Calu3 (cell line): Measurements from ENCODE around the gene NGEF. TPM values are rescaled to one million over a fixed set of nuclear protein-coding genes. Genes with fewer than 3 reads are reported as not detected.

ENCODE experiments used
- BruUV-seq: library from RNA; stranded (reverse); fragments of 400-500 nt; replicated peaks from 2 replicates; lab custom pipeline; 2021; lab: Mats Ljungman, UMichigan
- CTCF ChIA-PET: fragments of 300-600 bp; sonication (Branson Sonifier 250); formaldehyde crosslinking; loops from one replicate; lab custom pipeline; 2022; ENCODE audit warnings: antibody characterized with exemption; lab: Charles Lee
- DNase-seq: peaks from one replicate; pipeline ENCODE4 v3.0.0; 2022
- H3K27ac Mint-ChIP-seq: one replicate; pipeline ENCODE4 v1.8.0; 2022; ENCODE audit warnings: mixed read lengths; ENCODE audit not compliant: unreplicated experiment
- H3K27me3 Mint-ChIP-seq: one replicate; pipeline ENCODE4 v1.8.0; 2022; ENCODE audit warnings: mixed read lengths; ENCODE audit not compliant: unreplicated experiment
- H3K36me3 Mint-ChIP-seq: one replicate; pipeline ENCODE4 v1.8.0; 2022; ENCODE audit warnings: mild to moderate bottlenecking, moderate library complexity, mixed read lengths; ENCODE audit not compliant: insufficient read depth, unreplicated experiment
- H3K4me1 Mint-ChIP-seq: one replicate; pipeline ENCODE4 v1.8.0; 2022; ENCODE audit warnings: mild to moderate bottlenecking, low read depth, mixed read lengths; ENCODE audit not compliant: unreplicated experiment
- H3K4me3 Mint-ChIP-seq: one replicate; pipeline ENCODE4 v1.8.0; 2022; ENCODE audit warnings: mild to moderate bottlenecking, low read depth, moderate library complexity, mixed read lengths; ENCODE audit not compliant: unreplicated experiment
- H3K9me3 Mint-ChIP-seq: one replicate; pipeline ENCODE4 v1.8.0; 2022; ENCODE audit warnings: low read depth, mixed read lengths; ENCODE audit not compliant: unreplicated experiment
- CTCF ChIP-seq: fragments of 200-600 bp; IDR thresholded peaks from one replicate; pipeline ENCODE4 v1.8.0; 2022; ENCODE audit warnings: antibody characterized with exemption; ENCODE audit not compliant: unreplicated experiment
- intact Hi-C: fragments of 100-400 bp; cut with micrococcal nuclease; formaldehyde crosslinking; loops from one replicate; pipeline ENCODE4 v1.10.0; 2022; ENCODE audit not compliant: unreplicated experiment
- total RNA-seq: library from RNA; stranded (reverse); gene quantifications from 2 replicates; pipeline ENCODE4 v1.2.3, GENCODE V29; 2022

NGEF gene
- total RNA-seq, 1 experiment from 2014 or later, result 1.7 TPM

- CTCF ChIA-PET, result interaction anchor here (0.5 kb wide), 1 partner anchor 435 kb away, joined by 3 read pairs; no protein-coding TSS in a partner anchor
- TF ChIP-seq CTCF, result no peak
- Mint-ChIP-seq H3K4me1 (no peaks in the 10 kb centered on the region), H3K4me3 (no peak overlapping the region), H3K27ac (no peak overlapping the region), H3K9me3 (peaks cover 3% of the 10 kb centered on the region), H3K27me3 (peaks cover 61% of the 10 kb centered on the region), H3K36me3 (no peaks in the 10 kb centered on the region)
- intact Hi-C loops, result no loop called here
- DNase-seq, result no peak
- no TSS peak for BruUV-seq
These were observed 27.5 kb upstream of the NGEF start for GRCh38 chr2:233040571-233040970.

GRCh38 chr2:233039846-233040530, 26.9 kb upstream of the NGEF start:
- Mint-ChIP-seq H3K36me3 (no peaks in the 10 kb centered on the region), H3K4me1 (no peaks in the 10 kb centered on the region), H3K27ac (no peak overlapping the region), H3K9me3 (peaks cover 3% of the 10 kb centered on the region), H3K27me3 (peaks cover 55% of the 10 kb centered on the region), H3K4me3 (no peak overlapping the region)
- intact Hi-C loops, result no loop called here
- CTCF ChIA-PET, result interaction anchor here (0.5 kb wide), 1 partner anchor 434 kb away, joined by 3 read pairs; no protein-coding TSS in a partner anchor
- BruUV-seq, result no TSS peak
- no peak for TF ChIP-seq CTCF
- no peak for DNase-seq

- no TSS peak for BruUV-seq
- no peaks in the 10 kb centered on the region for H3K36me3 Mint-ChIP-seq
- no peak overlapping the region for H3K27ac Mint-ChIP-seq
- no peaks in the 10 kb centered on the region for H3K4me1 Mint-ChIP-seq
- no peak for DNase-seq
- no peak overlapping the region for H3K4me3 Mint-ChIP-seq
- peaks cover 49% of the 10 kb centered on the region for H3K27me3 Mint-ChIP-seq
- peaks cover 3% of the 10 kb centered on the region for H3K9me3 Mint-ChIP-seq
- intact Hi-C loops, result no loop called here
- no peak for TF ChIP-seq CTCF
- CTCF ChIA-PET, result no interaction called here
These were observed 26.3 kb upstream of the NGEF start for GRCh38 chr2:233039212-233039845.

DNA sequence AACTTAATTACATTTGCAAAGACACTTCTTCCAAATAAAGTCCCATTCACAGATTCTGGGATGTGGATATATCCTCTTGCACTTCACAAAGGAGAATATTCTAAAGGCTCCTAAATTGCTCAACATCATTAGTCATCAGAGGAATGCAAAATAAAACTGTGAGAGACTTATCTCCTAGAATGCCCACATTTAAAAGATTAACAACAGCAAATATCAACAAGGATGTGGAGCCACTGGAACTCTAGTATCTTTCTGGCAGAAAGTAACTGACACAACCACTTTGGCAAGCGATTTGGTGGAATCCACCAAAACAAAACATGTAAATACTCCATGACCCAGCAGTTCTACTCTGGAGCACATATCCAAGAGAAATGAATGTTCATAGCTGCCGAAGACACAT, 24.0 kb upstream of the NGEF start:
- BruUV-seq, result no TSS peak
- H3K36me3 Mint-ChIP-seq, result no peaks in the 10 kb centered on the region
- no peak for DNase-seq
- intact Hi-C loops, result no loop called here
- H3K4me1 Mint-ChIP-seq, result no peaks in the 10 kb centered on the region
- H3K27ac Mint-ChIP-seq, result no peak overlapping the region
- peaks cover 3% of the 10 kb centered on the region for H3K9me3 Mint-ChIP-seq
- H3K4me3 Mint-ChIP-seq, result no peak overlapping the region
- CTCF ChIA-PET, result no interaction called here
- H3K27me3 Mint-ChIP-seq, result peaks cover 26% of the 10 kb centered on the region
- TF ChIP-seq CTCF, result no peak
